GM19193 (cell line): ENCODE results near the gene CCP110.

Experiments used
- POLR2A ChIP-seq: IDR thresholded peaks from 4 replicates; pipeline ENCODE4 v1.6.1; 2011; ENCODE audit not compliant: insufficient read depth, insufficient read length; ENCODE audit errors: extremely low read depth

The CCP110 gene

GRCh38 chr16:19589771-19590302 lies 66.1 kb downstream of the CCP110 start:
- no peak for TF ChIP-seq POLR2A

GRCh38 chr16:19595043-19595767 lies 71.5 kb downstream of the CCP110 start:
- no peak for TF ChIP-seq POLR2A

- TF ChIP-seq POLR2A: no peak
Measured at GRCh38 chr16:19598805-19599510, 75.2 kb downstream of the CCP110 start.

- no peak for TF ChIP-seq POLR2A
Measured at GRCh38 chr16:19599968-19600716, 76.4 kb downstream of the CCP110 start.

DNA sequence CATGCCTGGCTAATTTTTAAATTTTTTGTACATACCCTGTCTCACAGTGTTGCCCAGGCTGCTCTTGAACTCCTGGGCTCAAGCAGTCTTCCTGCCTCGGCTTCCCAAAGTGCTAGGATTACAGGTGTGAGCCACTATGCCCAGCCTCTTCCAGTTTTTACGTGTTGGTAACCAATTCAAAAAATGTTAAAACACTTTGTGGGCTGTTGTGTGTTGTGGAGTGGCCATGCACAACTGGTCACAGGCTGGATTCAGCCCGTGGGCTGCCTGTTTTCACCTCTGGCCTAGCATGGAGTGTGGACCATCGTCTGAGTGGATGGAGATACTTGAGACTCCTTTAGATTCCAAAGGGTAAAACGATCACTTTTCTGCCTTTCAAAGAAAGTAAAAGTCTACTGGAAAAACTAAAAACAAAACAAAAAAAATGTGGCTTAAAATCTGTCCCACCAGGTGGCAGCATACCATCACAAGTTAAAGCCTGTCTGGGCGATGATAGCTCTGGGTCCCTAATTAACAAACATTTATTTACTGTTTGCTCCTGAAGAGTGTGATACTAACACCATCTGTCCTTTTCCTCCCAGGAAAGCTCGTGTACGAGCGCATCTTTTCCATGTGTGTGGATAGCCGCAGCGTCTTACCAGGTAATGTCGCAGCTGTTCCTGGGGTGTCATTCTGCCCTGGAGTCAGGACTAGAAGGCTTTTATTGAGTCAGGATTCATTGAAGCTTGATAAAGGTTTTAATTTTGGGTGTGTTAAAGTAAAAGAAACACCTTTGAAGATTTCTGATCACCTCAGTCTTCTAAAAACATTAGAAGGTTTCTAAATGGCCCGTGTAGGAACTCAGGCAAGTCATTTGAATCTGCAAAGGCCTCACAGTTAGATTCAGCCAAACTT lies 77.6 kb downstream of the CCP110 start:
- TF ChIP-seq POLR2A: no peak
